ENCODE data around the gene DYNLT1.

GRCh38 chr6:158674342-158675131, 30.0 kb upstream of the DYNLT1 start:
- TF ChIP-seq CTCF (IDR thresholded peaks at IDR 0.05) (no peak), POLR2AphosphoS5 (IDR thresholded peaks at IDR 0.05) (no peak), EP300 (IDR thresholded peaks at IDR 0.05) (no peak), POLR2A (IDR thresholded peaks at IDR 0.05) (no peak)
